Cardiac muscle cell (in vitro differentiated cells and primary cell): ENCODE measurements around the gene CACNA2D3. TPM values are rescaled to one million over a fixed set of nuclear protein-coding genes. Genes with fewer than 3 reads are reported as not detected.

Source experiments
- DNase-seq, 2 donors: peaks; one replicate each; pipeline versions ENCODE4 v3.0.0 to v3.0.0-alpha.2; 2010 to 2017; ENCODE audit warnings: low read depth in 1 of 2, low spot score in 1 of 2
- H3K27ac ChIP-seq: fragments of 200-600 bp; sonication (generic); 2 replicates; pipeline ENCODE4 v1.5.1; 2016
- H3K27me3 ChIP-seq: fragments of 200-600 bp; sonication (generic); 2 replicates; pipeline ENCODE4 v1.6.0; 2016; ENCODE audit warnings: control low read depth
- H3K36me3 ChIP-seq: fragments of 200-600 bp; sonication (generic); 2 replicates; pipeline ENCODE4 v1.5.1; 2016; ENCODE audit warnings: control low read depth
- H3K4me1 ChIP-seq: fragments of 200-600 bp; sonication (generic); 2 replicates; pipeline ENCODE4 v1.8.1; 2017; ENCODE audit warnings: low read depth, mild to moderate bottlenecking, mixed run types
- H3K4me3 ChIP-seq: fragments of 200-600 bp; sonication (generic); 2 replicates; pipeline ENCODE4 v1.5.1; 2016; ENCODE audit warnings: mild to moderate bottlenecking
- H3K9me3 ChIP-seq: fragments of 200-600 bp; sonication (generic); 2 replicates; pipeline ENCODE4 v1.5.1; 2017; ENCODE audit warnings: low read depth, mild to moderate bottlenecking, control low read depth
- CTCF ChIP-seq: IDR thresholded peaks from 2 replicates; pipeline ENCODE4 v1.5.1; 2012; ENCODE audit warnings: low read depth, mild to moderate bottlenecking, low read length
- polyA plus RNA-seq: library from polyadenylated mRNA; unstranded; fragments of >200 nt; fragmentation: Nextera tagmentation; extraction: Ambion mirVana; gene quantifications from 2 replicates; pipeline ENCODE4 v1.2.1, GENCODE V29; 2016
- total RNA-seq: library from RNA; depleted of rRNA; stranded (reverse); fragments of >200 nt; gene quantifications from 2 replicates; pipeline ENCODE4 v1.2.3, GENCODE V29; 2016

CACNA2D3 gene
- total and polyA plus RNA-seq, 2 experiments from 2014 or later = 0.45 to 0.59 TPM

DNA sequence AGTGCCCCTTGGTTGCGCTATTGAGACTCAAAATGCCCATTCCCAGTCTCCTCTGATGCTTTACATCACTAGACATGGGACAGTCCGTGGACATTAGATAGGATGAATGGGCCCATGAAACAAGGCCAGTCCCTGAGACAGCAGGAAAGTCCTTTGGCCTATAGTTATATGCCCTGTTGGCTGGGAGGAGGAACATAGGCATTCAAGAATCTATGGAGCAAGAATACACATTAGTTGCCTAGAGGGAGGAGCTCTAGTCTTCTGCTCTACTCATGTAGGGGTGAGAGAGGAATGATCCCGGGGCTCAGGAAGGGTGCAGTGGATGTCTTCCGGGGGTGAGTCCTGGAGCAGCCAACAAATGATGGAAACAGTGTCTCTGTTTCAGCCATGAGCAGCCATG lies 863.5 kb downstream of the CACNA2D3 start:
- H3K4me1 ChIP-seq = peaks cover 21% of the 10 kb centered on the region
- DNase-seq = no peak
- no peaks in the 10 kb centered on the region for H3K27me3 ChIP-seq
- TF ChIP-seq CTCF = no peak
- no peaks in the 10 kb centered on the region for H3K9me3 ChIP-seq
- no peak overlapping the region for H3K4me3 ChIP-seq
- H3K36me3 ChIP-seq = no peaks in the 10 kb centered on the region
- no peak overlapping the region for H3K27ac ChIP-seq

GRCh38 chr3:54986294-54986693 lies 863.9 kb downstream of the CACNA2D3 start:
- H3K4me1 ChIP-seq = peaks cover 21% of the 10 kb centered on the region
- H3K9me3 ChIP-seq = no peaks in the 10 kb centered on the region
- no peak overlapping the region for H3K4me3 ChIP-seq
- TF ChIP-seq CTCF = no peak
- DNase-seq = no peak
- no peak overlapping the region for H3K27ac ChIP-seq
- H3K27me3 ChIP-seq = no peaks in the 10 kb centered on the region
- H3K36me3 ChIP-seq = no peaks in the 10 kb centered on the region

GRCh38 chr3:54987719-54988118 lies 865.4 kb downstream of the CACNA2D3 start:
- no peak overlapping the region for H3K27ac ChIP-seq
- H3K27me3 ChIP-seq = no peaks in the 10 kb centered on the region
- no peaks in the 10 kb centered on the region for H3K36me3 ChIP-seq
- H3K9me3 ChIP-seq = no peaks in the 10 kb centered on the region
- H3K4me1 ChIP-seq = peaks cover 21% of the 10 kb centered on the region
- TF ChIP-seq CTCF = no peak
- H3K4me3 ChIP-seq = no peak overlapping the region
- no peak for DNase-seq

GRCh38 chr3:54988302-54988837 lies 866.0 kb downstream of the CACNA2D3 start:
- Histone ChIP-seq H3K4me3 (no peak overlapping the region), H3K27me3 (no peaks in the 10 kb centered on the region), H3K9me3 (no peaks in the 10 kb centered on the region), H3K4me1 (peaks cover 21% of the 10 kb centered on the region), H3K27ac (no peak overlapping the region), H3K36me3 (no peaks in the 10 kb centered on the region)
- TF ChIP-seq CTCF = no peak
- no peak for DNase-seq

- Histone ChIP-seq H3K36me3 (no peaks in the 10 kb centered on the region), H3K27me3 (no peaks in the 10 kb centered on the region), H3K4me3 (no peak overlapping the region), H3K27ac (peak overlapping the region; percentile 40), H3K4me1 (peaks cover 23% of the 10 kb centered on the region), H3K9me3 (no peaks in the 10 kb centered on the region)
- TF ChIP-seq CTCF = no peak
- peak; percentile 72 to 95 for DNase-seq
Observed at GRCh38 chr3:54988838-54989630, 866.7 kb downstream of the CACNA2D3 start.
